ENCODE data around the gene HSBP1. TPM values are rescaled to one million over a fixed set of nuclear protein-coding genes. Genes with fewer than 3 reads are reported as not detected.

HSBP1 gene
- total RNA-seq, 1 donor from 2014 or later = 115 TPM

GRCh38 chr16:83791916-83792315 is 15.9 kb upstream of the HSBP1 start:
- no peak overlapping the region for H3K27ac Mint-ChIP-seq
- DNase-seq (ENCODE audit: low spot score) = no peak
- H3K4me1 Mint-ChIP-seq (ENCODE audit: low read depth) = peaks cover 6% of the 10 kb centered on the region
- H3K4me3 Mint-ChIP-seq = no peak overlapping the region
- no peaks in the 10 kb centered on the region for H3K9me3 Mint-ChIP-seq
- H3K27me3 Mint-ChIP-seq (ENCODE audit: insufficient read depth) = peaks cover 2% of the 10 kb centered on the region
- intact Hi-C loops (cut with micrococcal nuclease) = no loop called here
- no peaks in the 10 kb centered on the region for H3K36me3 Mint-ChIP-seq (ENCODE audit: low read depth)

- peaks cover 6% of the 10 kb centered on the region for H3K4me1 Mint-ChIP-seq (ENCODE audit: low read depth)
- H3K27ac Mint-ChIP-seq = no peak overlapping the region
- intact Hi-C loops (cut with micrococcal nuclease) = no loop called here
- no peaks in the 10 kb centered on the region for H3K9me3 Mint-ChIP-seq
- H3K27me3 Mint-ChIP-seq (ENCODE audit: insufficient read depth) = peaks cover 4% of the 10 kb centered on the region
- H3K4me3 Mint-ChIP-seq = no peak overlapping the region
- no peaks in the 10 kb centered on the region for H3K36me3 Mint-ChIP-seq (ENCODE audit: low read depth)
- DNase-seq (ENCODE audit: low spot score) = no peak
These were observed 15.4 kb upstream of the HSBP1 start for GRCh38 chr16:83792391-83792790.

GRCh38 chr16:83793179-83793578 is 14.6 kb upstream of the HSBP1 start:
- H3K4me1 Mint-ChIP-seq (ENCODE audit: low read depth) = peaks cover 6% of the 10 kb centered on the region
- no peaks in the 10 kb centered on the region for H3K36me3 Mint-ChIP-seq (ENCODE audit: low read depth)
- no peak overlapping the region for H3K4me3 Mint-ChIP-seq
- H3K27ac Mint-ChIP-seq = no peak overlapping the region
- peaks cover 5% of the 10 kb centered on the region for H3K27me3 Mint-ChIP-seq (ENCODE audit: insufficient read depth)
- no peaks in the 10 kb centered on the region for H3K9me3 Mint-ChIP-seq
- intact Hi-C loops (cut with micrococcal nuclease) = no loop called here
- no peak for DNase-seq (ENCODE audit: low spot score)

- no peak overlapping the region for H3K4me3 Mint-ChIP-seq
- no peaks in the 10 kb centered on the region for H3K9me3 Mint-ChIP-seq
- intact Hi-C loops (cut with micrococcal nuclease) = no loop called here
- peaks cover 9% of the 10 kb centered on the region for H3K27me3 Mint-ChIP-seq (ENCODE audit: insufficient read depth)
- H3K27ac Mint-ChIP-seq = no peak overlapping the region
- peaks cover 6% of the 10 kb centered on the region for H3K4me1 Mint-ChIP-seq (ENCODE audit: low read depth)
- DNase-seq (ENCODE audit: low spot score) = no peak
- H3K36me3 Mint-ChIP-seq (ENCODE audit: low read depth) = no peaks in the 10 kb centered on the region
These were observed 12.8 kb upstream of the HSBP1 start for GRCh38 chr16:83794860-83795554.

GRCh38 chr16:83797013-83797412 is 10.8 kb upstream of the HSBP1 start:
- Mint-ChIP-seq H3K36me3 (ENCODE audit: low read depth) (no peaks in the 10 kb centered on the region), H3K4me3 (no peak overlapping the region), H3K4me1 (ENCODE audit: low read depth) (peaks cover 6% of the 10 kb centered on the region), H3K27ac (no peak overlapping the region), H3K9me3 (no peaks in the 10 kb centered on the region), H3K27me3 (ENCODE audit: insufficient read depth) (peaks cover 12% of the 10 kb centered on the region)
- no peak for DNase-seq (ENCODE audit: low spot score)
- intact Hi-C loops (cut with micrococcal nuclease) = no loop called here

- Mint-ChIP-seq H3K27me3 (ENCODE audit: insufficient read depth) (peaks cover 18% of the 10 kb centered on the region), H3K36me3 (ENCODE audit: low read depth) (no peaks in the 10 kb centered on the region), H3K27ac (no peak overlapping the region), H3K4me1 (ENCODE audit: low read depth) (no peaks in the 10 kb centered on the region), H3K4me3 (no peak overlapping the region), H3K9me3 (no peaks in the 10 kb centered on the region)
- intact Hi-C loops (cut with micrococcal nuclease) = no loop called here
- no peak for DNase-seq (ENCODE audit: low spot score)
These were observed 8.4 kb upstream of the HSBP1 start for GRCh38 chr16:83799336-83799735.

GRCh38 chr16:83802135-83802534 is 5.6 kb upstream of the HSBP1 start:
- peaks cover 6% of the 10 kb centered on the region for H3K4me1 Mint-ChIP-seq (ENCODE audit: low read depth)
- peaks cover 16% of the 10 kb centered on the region for H3K27me3 Mint-ChIP-seq (ENCODE audit: insufficient read depth)
- H3K27ac Mint-ChIP-seq = no peak overlapping the region
- no peak for DNase-seq (ENCODE audit: low spot score)
- no peak overlapping the region for H3K4me3 Mint-ChIP-seq
- intact Hi-C loops (cut with micrococcal nuclease) = no loop called here
- no peaks in the 10 kb centered on the region for H3K36me3 Mint-ChIP-seq (ENCODE audit: low read depth)
- no peaks in the 10 kb centered on the region for H3K9me3 Mint-ChIP-seq

- intact Hi-C loops (cut with micrococcal nuclease) = no loop called here
- H3K9me3 Mint-ChIP-seq = no peaks in the 10 kb centered on the region
- no peak overlapping the region for H3K27ac Mint-ChIP-seq
- peaks cover 16% of the 10 kb centered on the region for H3K27me3 Mint-ChIP-seq (ENCODE audit: insufficient read depth)
- no peaks in the 10 kb centered on the region for H3K36me3 Mint-ChIP-seq (ENCODE audit: low read depth)
- peaks cover 6% of the 10 kb centered on the region for H3K4me1 Mint-ChIP-seq (ENCODE audit: low read depth)
- H3K4me3 Mint-ChIP-seq = no peak overlapping the region
- DNase-seq (ENCODE audit: low spot score) = no peak
These were observed 5.1 kb upstream of the HSBP1 start for GRCh38 chr16:83802554-83803205.

- intact Hi-C loops (cut with micrococcal nuclease) = no loop called here
- Mint-ChIP-seq H3K27me3 (ENCODE audit: insufficient read depth) (peaks cover 11% of the 10 kb centered on the region), H3K27ac (no peak overlapping the region), H3K4me1 (ENCODE audit: low read depth) (peaks cover 12% of the 10 kb centered on the region), H3K9me3 (no peaks in the 10 kb centered on the region), H3K4me3 (no peak overlapping the region), H3K36me3 (ENCODE audit: low read depth) (peaks cover 4% of the 10 kb centered on the region)
- DNase-seq (ENCODE audit: low spot score) = no peak
These were observed 4.0 kb upstream of the HSBP1 start for GRCh38 chr16:83803811-83804210.

- no peak overlapping the region for H3K27ac Mint-ChIP-seq
- H3K4me3 Mint-ChIP-seq = no peak overlapping the region
- H3K4me1 Mint-ChIP-seq (ENCODE audit: low read depth) = peaks cover 18% of the 10 kb centered on the region
- peaks cover 8% of the 10 kb centered on the region for H3K36me3 Mint-ChIP-seq (ENCODE audit: low read depth)
- DNase-seq (ENCODE audit: low spot score) = no peak
- intact Hi-C loops (cut with micrococcal nuclease) = no loop called here
- no peaks in the 10 kb centered on the region for H3K9me3 Mint-ChIP-seq
- H3K27me3 Mint-ChIP-seq (ENCODE audit: insufficient read depth) = peaks cover 9% of the 10 kb centered on the region
These were observed 3.4 kb upstream of the HSBP1 start for GRCh38 chr16:83804366-83804765.

- DNase-seq (ENCODE audit: low spot score) = no peak
- Mint-ChIP-seq H3K27ac (no peak overlapping the region), H3K36me3 (ENCODE audit: low read depth) (peaks cover 12% of the 10 kb centered on the region), H3K27me3 (ENCODE audit: insufficient read depth) (peaks cover 8% of the 10 kb centered on the region), H3K4me3 (no peak overlapping the region), H3K9me3 (no peaks in the 10 kb centered on the region), H3K4me1 (ENCODE audit: low read depth) (peaks cover 23% of the 10 kb centered on the region)
- intact Hi-C loops (cut with micrococcal nuclease) = loop anchor here (2.0 to 5.0 kb wide), 4 partner anchors 311 to 1991 kb away; partner anchors contain the start of genes COX4I1, EMC8, KIAA0513 and MBTPS1
These were observed 1.7 kb upstream of the HSBP1 start for GRCh38 chr16:83806036-83806435.

- H3K27me3 Mint-ChIP-seq (ENCODE audit: insufficient read depth) = peaks cover 5% of the 10 kb centered on the region
- peaks cover 30% of the 10 kb centered on the region for H3K4me1 Mint-ChIP-seq (ENCODE audit: low read depth)
- H3K27ac Mint-ChIP-seq = no peak overlapping the region
- intact Hi-C loops (cut with micrococcal nuclease) = loop anchor here (1.0 to 5.0 kb wide), 10 partner anchors 20 to 1991 kb away; partner anchors contain the start of genes COX4I1, DNAAF1, EMC8 and HSDL1
- peak overlapping the region; percentile 98 for H3K4me3 Mint-ChIP-seq
- H3K36me3 Mint-ChIP-seq (ENCODE audit: low read depth) = peaks cover 14% of the 10 kb centered on the region
- no peaks in the 10 kb centered on the region for H3K9me3 Mint-ChIP-seq
- DNase-seq (ENCODE audit: low spot score) = no peak
These were observed 1.0 kb upstream of the HSBP1 start for GRCh38 chr16:83806731-83807130.

GRCh38 chr16:83807327-83807709 is 460 bp upstream of the HSBP1 start:
- intact Hi-C loops (cut with micrococcal nuclease) = loop anchor here (1.0 to 5.0 kb wide), 10 partner anchors 19 to 1990 kb away; partner anchors contain the start of genes COX4I1, DNAAF1, EMC8 and HSDL1
- Mint-ChIP-seq H3K4me1 (ENCODE audit: low read depth) (peaks cover 30% of the 10 kb centered on the region), H3K9me3 (no peaks in the 10 kb centered on the region), H3K36me3 (ENCODE audit: low read depth) (peaks cover 16% of the 10 kb centered on the region), H3K27ac (no peak overlapping the region), H3K27me3 (ENCODE audit: insufficient read depth) (peaks cover 5% of the 10 kb centered on the region), H3K4me3 (peak overlapping the region; percentile 98)
- DNase-seq (ENCODE audit: low spot score) = no peak

All from activated T-helper 1 cell treated with anti-CD3 and anti-CD28 coated beads, Interleukin-12 subunit alpha, Interleukin-12 subunit beta, Interleukin-2, Interleukin-4 antibody, amounts not matched to agents 30 ng/mL and 10 ng/mL and 1 ng/mL, durations not matched to agents 14 hours and 24 hours and 36 hours (primary cell).